Right cardiac atrium (tissue), 5 donors: Measurements from ENCODE around the gene PHF11. TPM values are rescaled to one million over a fixed set of nuclear protein-coding genes. Genes with fewer than 3 reads are reported as not detected.

Source experiments
- ATAC-seq, 2 donors: fragments of 200-7000 bp; cut with Tn5 transposase; one replicate each; pipeline versions ENCODE4 v1.8.0 to v1.9.1; 2020; ENCODE audit warnings: moderate library complexity in 2 of 2, mild to moderate bottlenecking in 1 of 2
- DNase-seq, 3 donors: peaks; one replicate each; pipeline ENCODE4 v3.0.0-alpha.2; 2020
- H3K27ac ChIP-seq: one replicate; pipeline ENCODE4 v1.5.1; 2013; ENCODE audit warnings: mild to moderate bottlenecking, low read length, control low read depth, moderate library complexity
- H3K27me3 ChIP-seq: one replicate; pipeline ENCODE4 v1.6.1; 2013; ENCODE audit not compliant: control insufficient read depth, insufficient read depth
- H3K4me1 ChIP-seq: one replicate; pipeline ENCODE4 v1.6.1; 2013; ENCODE audit warnings: low read length; ENCODE audit not compliant: control insufficient read depth, insufficient read depth
- H3K4me3 ChIP-seq: one replicate; pipeline ENCODE4 v1.5.1; 2013; ENCODE audit warnings: low read length, control low read depth
- H3K9me3 ChIP-seq: one replicate; pipeline ENCODE4 v1.6.1; 2013; ENCODE audit warnings: low read length; ENCODE audit not compliant: control insufficient read depth
- WGBS: extraction: QIAGEN DNeasy Blood & Tissue Kit; methylation state at CpG from one replicate; pipeline ENCODE4 v1.1.7; 2013; 5-methylcytosine and 5-hydroxymethylcytosine counted together
- intact Hi-C, 4 donors: fragments of 100-400 bp; cut with DNase I; formaldehyde crosslinking; loops; one replicate each; pipeline versions ENCODE4 v1.11.0 to v1.14.0; 2022 to 2023
- polyA plus RNA-seq: library from polyadenylated mRNA; stranded (reverse); fragments of 200-250 nt; gene quantifications from one replicate; pipeline ENCODE4 v1.2.3, GENCODE V29; 2013
- total RNA-seq, 4 donors: library from RNA; stranded (reverse); fragmentation: NEBNext Ultra II Directional; extraction: Animal tissue kit (Norgen Biotek cat#: 25700); gene quantifications; one replicate each; pipeline ENCODE4 v1.2.1, GENCODE V29; 2021
- donor health status: healthy with polysubstance abuse.
- donor health status: DM: no; HTN: yes; CAD: no.
- donor health status: DM: no; HTN: no; CAD: no.
- donor health status: DM: no; HTN: yes; CAD: no; lungs with severe emphysema.
- donor health status: DM: yes; HTN: yes; CAD: no.

The PHF11 gene
- total and polyA plus RNA-seq, 5 donors, result 20.2 to 31.1 (median 23.8) TPM

GRCh38 chr13:49497272-49497671 lies 1.5 kb downstream of the PHF11 start:
- no peak overlapping the region for H3K27ac ChIP-seq
- no peaks in the 10 kb centered on the region for H3K9me3 ChIP-seq
- ATAC-seq (no peak), DNase-seq (no peak)
- no peak overlapping the region for H3K4me3 ChIP-seq
- intact Hi-C loops, result no loop called here
- WGBS, result 82% methylated on average over 5 of the region's 5 CpGs
- H3K4me1 ChIP-seq, result no peaks in the 10 kb centered on the region
- no peaks in the 10 kb centered on the region for H3K27me3 ChIP-seq

- Histone ChIP-seq H3K27ac (no peak overlapping the region), H3K4me1 (no peaks in the 10 kb centered on the region), H3K27me3 (no peaks in the 10 kb centered on the region), H3K4me3 (no peak overlapping the region), H3K9me3 (no peaks in the 10 kb centered on the region)
- 85% methylated on average over 4 of the region's 4 CpGs for WGBS
- no peak for DNase-seq
- no peak for ATAC-seq
- intact Hi-C loops, result no loop called here
Measured at GRCh38 chr13:49498206-49498605, 2.5 kb downstream of the PHF11 start.

GRCh38 chr13:49499889-49500660 lies 4.3 kb downstream of the PHF11 start:
- ATAC-seq, result no peak
- no peak overlapping the region for H3K27ac ChIP-seq
- intact Hi-C loops, result no loop called here
- 74% methylated on average over 6 of the region's 6 CpGs for WGBS
- no peak overlapping the region for H3K4me3 ChIP-seq
- DNase-seq, result no peak
- H3K4me1 ChIP-seq, result peaks cover 3% of the 10 kb centered on the region
- H3K9me3 ChIP-seq, result no peaks in the 10 kb centered on the region
- H3K27me3 ChIP-seq, result no peaks in the 10 kb centered on the region

GRCh38 chr13:49502954-49503353 lies 7.2 kb downstream of the PHF11 start:
- 50% methylated on average over 9 of the region's 9 CpGs for WGBS
- Histone ChIP-seq H3K4me3 (no peak overlapping the region), H3K27me3 (no peaks in the 10 kb centered on the region), H3K4me1 (peaks cover 3% of the 10 kb centered on the region), H3K9me3 (no peaks in the 10 kb centered on the region), H3K27ac (no peak overlapping the region)
- DNase-seq (peak in 1 of 3 donors; percentile 41), ATAC-seq (peak; percentile 32 to 58)
- intact Hi-C loops, result no loop called here

- peaks cover 3% of the 10 kb centered on the region for H3K4me1 ChIP-seq
- ATAC-seq (no peak), DNase-seq (no peak)
- H3K27me3 ChIP-seq, result no peaks in the 10 kb centered on the region
- H3K9me3 ChIP-seq, result no peaks in the 10 kb centered on the region
- no peak overlapping the region for H3K27ac ChIP-seq
- intact Hi-C loops, result no loop called here
- H3K4me3 ChIP-seq, result no peak overlapping the region
- 94% methylated on average over 3 of the region's 3 CpGs for WGBS
Measured at GRCh38 chr13:49503951-49504350, 8.2 kb downstream of the PHF11 start.

- Histone ChIP-seq H3K4me1 (no peaks in the 10 kb centered on the region), H3K27ac (no peak overlapping the region), H3K27me3 (no peaks in the 10 kb centered on the region), H3K9me3 (no peaks in the 10 kb centered on the region), H3K4me3 (no peak overlapping the region)
- ATAC-seq (no peak), DNase-seq (no peak)
- WGBS, result 91% methylated on average over 2 of the region's 2 CpGs
- intact Hi-C loops, result no loop called here
Measured at GRCh38 chr13:49512578-49512977, 16.8 kb downstream of the PHF11 start.

- WGBS, result 63% methylated on average over 5 of the region's 5 CpGs
- intact Hi-C loops, result no loop called here
- peak in 2 of 3 donors; percentile 57 to 59 for DNase-seq
Measured at GRCh38 chr13:49516467-49516866, 20.7 kb downstream of the PHF11 start.

GRCh38 chr13:49517461-49517860 lies 21.7 kb downstream of the PHF11 start:
- H3K4me1 ChIP-seq, result no peaks in the 10 kb centered on the region
- DNase-seq (peak in 1 of 3 donors; percentile 68), ATAC-seq (no peak)
- WGBS, result 72% methylated on average over 6 of the region's 6 CpGs
- H3K27me3 ChIP-seq, result no peaks in the 10 kb centered on the region
- intact Hi-C loops, result no loop called here
- H3K4me3 ChIP-seq, result no peak overlapping the region
- no peak overlapping the region for H3K27ac ChIP-seq
- H3K9me3 ChIP-seq, result no peaks in the 10 kb centered on the region

More at GRCh38 chr13:49516467-49516866, 20.7 kb downstream of the PHF11 start:
- H3K27me3 ChIP-seq, result no peaks in the 10 kb centered on the region
- no peaks in the 10 kb centered on the region for H3K4me1 ChIP-seq
- ATAC-seq, result peak; percentile 51 to 59
- no peak overlapping the region for H3K4me3 ChIP-seq
- H3K27ac ChIP-seq, result no peak overlapping the region
- no peaks in the 10 kb centered on the region for H3K9me3 ChIP-seq

- peak; percentile 65 to 72 for ATAC-seq
- peak in 1 of 3 donors; percentile 45 for DNase-seq
- no peak overlapping the region for H3K27ac ChIP-seq
- no peaks in the 10 kb centered on the region for H3K27me3 ChIP-seq
- H3K4me3 ChIP-seq, result no peak overlapping the region
- H3K9me3 ChIP-seq, result no peaks in the 10 kb centered on the region
- no peaks in the 10 kb centered on the region for H3K4me1 ChIP-seq
- 49% methylated on average over 4 of the region's 4 CpGs for WGBS
- intact Hi-C loops, result no loop called here
Measured at GRCh38 chr13:49521224-49521623, 25.5 kb downstream of the PHF11 start.

GRCh38 chr13:49524740-49525501 lies 29.2 kb downstream of the PHF11 start:
- Histone ChIP-seq H3K9me3 (no peaks in the 10 kb centered on the region), H3K27ac (no peak overlapping the region), H3K4me3 (no peak overlapping the region), H3K27me3 (no peaks in the 10 kb centered on the region), H3K4me1 (no peaks in the 10 kb centered on the region)
- WGBS, result 93% methylated on average over 5 of the region's 5 CpGs
- DNase-seq, result no peak
- no peak for ATAC-seq
- intact Hi-C loops, result no loop called here

GRCh38 chr13:49527123-49527522 lies 31.4 kb downstream of the PHF11 start:
- Histone ChIP-seq H3K4me3 (no peak overlapping the region), H3K27ac (no peak overlapping the region), H3K4me1 (peaks cover 2% of the 10 kb centered on the region), H3K9me3 (no peaks in the 10 kb centered on the region), H3K27me3 (no peaks in the 10 kb centered on the region)
- 48% methylated on average over 2 of the region's 2 CpGs for WGBS
- intact Hi-C loops, result no loop called here
- ATAC-seq (peak in 1 of 2 donors; percentile 28), DNase-seq (peak in 1 of 3 donors; percentile 54)
